Loucy (cell line): ENCODE data around the gene TRIM63.

Source experiments
- CTCF ChIP-seq: fragments of 200-600 bp; sonication (generic); conservative IDR thresholded peaks from 2 replicates; pipeline ENCODE4 v1.5.1; 2014; ENCODE audit warnings: mild to moderate bottlenecking, antibody characterized with exemption, low read length
- EZH2phosphoT487 ChIP-seq: fragments of 200-600 bp; IDR thresholded peaks from 2 replicates; pipeline ENCODE4 v1.6.1; 2018; ENCODE audit warnings: antibody characterized with exemption, mild to moderate bottlenecking, moderate library complexity, borderline replicate concordance

- TF ChIP-seq CTCF: no peak
- no peak for TF ChIP-seq EZH2phosphoT487
These were observed 45.0 kb upstream of the TRIM63 start for GRCh38 chr1:26112407-26112775.
